AG04450 (cell line): ENCODE measurements around the gene RNF14. TPM values are rescaled to one million over a fixed set of nuclear protein-coding genes. Genes with fewer than 3 reads are reported as not detected.
A peak's percentile ranks its signal among the peaks of the same experiment; 100 is the strongest.

Experiments
- CTCF ChIA-PET: fragments of 300-600, 350-600 bp; formaldehyde crosslinking; extraction: SDS; loops from one replicate; lab custom pipeline; 2022; ENCODE audit warnings: antibody characterized with exemption, inconsistent platforms; lab: Charles Lee
- POLR2A ChIA-PET: fragments of 350-600 bp; formaldehyde crosslinking; extraction: SDS; loops from one replicate; lab custom pipeline; 2021; ENCODE audit warnings: antibody characterized with exemption, inconsistent platforms; lab: Yijun Ruan, JAX
- DNase-seq: peaks from one replicate; pipeline ENCODE4 v3.0.0-alpha.2; 2011; ENCODE audit warnings: low read depth, low spot score
- H3K27ac ChIP-seq: one replicate; pipeline ENCODE4 v1.5.1; 2012; ENCODE audit warnings: low read depth, low read length, control low read depth
- H3K27me3 ChIP-seq: one replicate; pipeline ENCODE4 v1.6.0; 2012; ENCODE audit warnings: low read length; ENCODE audit not compliant: control insufficient read depth, insufficient read depth
- H3K4me3 ChIP-seq: 2 replicates; pipeline ENCODE4 v1.5.1; 2011; ENCODE audit warnings: mild to moderate bottlenecking, low read depth, low read length, control low read depth
- H3K9me3 ChIP-seq: 2 replicates; pipeline ENCODE4 v1.5.1; 2012; ENCODE audit warnings: low read length; ENCODE audit not compliant: control insufficient read depth, insufficient read depth
- polyA plus RNA-seq: library from polyadenylated mRNA; depleted of rRNA; stranded (reverse); fragments of >200 nt; gene quantifications from 2 replicates; pipeline ENCODE4 v1.2.3, GENCODE V29; 2011
- TF ChIP-seq, protein P1 (sequence below): IDR thresholded peaks from 2 replicates; pipeline ENCODE4 v1.5.1; 2011; ENCODE audit warnings: low read depth, low read length, control low read depth, inconsistent platforms

RNF14 gene
- polyA plus RNA-seq, 1 experiment = 38.1 TPM

DNA sequence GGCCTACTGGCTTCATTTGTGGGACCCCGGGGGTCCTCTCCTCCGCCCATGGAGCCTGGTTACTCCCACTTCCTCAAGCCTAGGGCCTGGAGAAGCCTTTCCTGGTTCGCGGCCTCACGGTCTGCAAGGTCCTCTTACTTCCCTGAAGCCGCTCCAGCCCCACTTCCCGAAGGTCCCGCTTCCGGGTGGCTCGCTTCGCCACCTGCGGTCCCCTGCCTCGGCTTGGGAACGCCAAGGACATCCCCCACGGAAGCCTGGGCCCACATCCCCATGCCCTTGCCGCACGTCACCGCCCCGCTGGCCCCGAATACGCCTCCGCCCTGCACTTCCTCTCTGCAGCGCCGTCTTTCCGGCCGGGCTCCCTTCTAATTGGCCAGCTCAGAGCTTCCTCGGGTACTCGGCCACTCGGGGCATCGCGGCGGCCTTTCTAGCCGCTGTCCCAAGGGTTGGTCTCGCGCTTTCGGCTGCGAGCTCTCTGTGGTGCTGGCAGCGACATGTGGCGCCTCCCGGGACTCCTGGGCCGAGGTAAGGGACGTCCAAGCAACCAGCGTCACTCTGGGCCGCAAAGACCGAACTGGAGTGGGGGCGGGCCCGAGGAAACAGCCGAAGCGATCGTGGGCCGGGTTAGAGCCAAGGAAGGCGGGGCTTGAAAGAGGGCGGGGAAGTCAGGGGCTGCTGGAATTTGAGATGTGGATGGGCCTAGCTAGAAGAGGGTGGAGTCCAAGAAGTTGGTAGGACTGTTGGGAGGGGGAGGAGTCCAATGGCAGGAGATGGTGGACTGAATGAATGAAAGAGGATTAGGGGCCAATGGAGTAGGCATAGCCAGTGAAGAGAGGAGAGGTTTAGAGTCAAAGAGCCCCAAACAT lies 45.2 kb upstream of the RNF14 start, which contains the start of gene DELE1:
Gene DELE1 (plus strand): TSS at position 424 of the 866 bp plus-strand sequence. CDS start 71 bp downstream, at position 495.
- ChIA-PET CTCF (interaction anchor here (0.6 to 2.6 kb wide), 5 partner anchors 21 to 231 kb away, joined by 3 to 19 read pairs (median 9); partner anchors contain the start of gene RNF14), POLR2A (interaction anchor here (0.6 to 1.6 kb wide), 14 partner anchors 12 to 242 kb away, joined by 3 to 9 read pairs (median 4); partner anchors contain the start of genes ARAP3, PCDH12 and RNF14)
- DNase-seq = peak; percentile 68
- TF ChIP-seq, protein P1, sequence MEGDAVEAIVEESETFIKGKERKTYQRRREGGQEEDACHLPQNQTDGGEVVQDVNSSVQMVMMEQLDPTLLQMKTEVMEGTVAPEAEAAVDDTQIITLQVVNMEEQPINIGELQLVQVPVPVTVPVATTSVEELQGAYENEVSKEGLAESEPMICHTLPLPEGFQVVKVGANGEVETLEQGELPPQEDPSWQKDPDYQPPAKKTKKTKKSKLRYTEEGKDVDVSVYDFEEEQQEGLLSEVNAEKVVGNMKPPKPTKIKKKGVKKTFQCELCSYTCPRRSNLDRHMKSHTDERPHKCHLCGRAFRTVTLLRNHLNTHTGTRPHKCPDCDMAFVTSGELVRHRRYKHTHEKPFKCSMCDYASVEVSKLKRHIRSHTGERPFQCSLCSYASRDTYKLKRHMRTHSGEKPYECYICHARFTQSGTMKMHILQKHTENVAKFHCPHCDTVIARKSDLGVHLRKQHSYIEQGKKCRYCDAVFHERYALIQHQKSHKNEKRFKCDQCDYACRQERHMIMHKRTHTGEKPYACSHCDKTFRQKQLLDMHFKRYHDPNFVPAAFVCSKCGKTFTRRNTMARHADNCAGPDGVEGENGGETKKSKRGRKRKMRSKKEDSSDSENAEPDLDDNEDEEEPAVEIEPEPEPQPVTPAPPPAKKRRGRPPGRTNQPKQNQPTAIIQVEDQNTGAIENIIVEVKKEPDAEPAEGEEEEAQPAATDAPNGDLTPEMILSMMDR = no peak
- Histone ChIP-seq H3K27me3 (no peaks in the 10 kb centered on the region), H3K9me3 (no peaks in the 10 kb centered on the region; the same call in 1 of the 2 replicates), H3K4me3 (peak within 1 kb of the TSS; percentile 87), H3K27ac (peak within 1 kb of the TSS; percentile 99)

DNA sequence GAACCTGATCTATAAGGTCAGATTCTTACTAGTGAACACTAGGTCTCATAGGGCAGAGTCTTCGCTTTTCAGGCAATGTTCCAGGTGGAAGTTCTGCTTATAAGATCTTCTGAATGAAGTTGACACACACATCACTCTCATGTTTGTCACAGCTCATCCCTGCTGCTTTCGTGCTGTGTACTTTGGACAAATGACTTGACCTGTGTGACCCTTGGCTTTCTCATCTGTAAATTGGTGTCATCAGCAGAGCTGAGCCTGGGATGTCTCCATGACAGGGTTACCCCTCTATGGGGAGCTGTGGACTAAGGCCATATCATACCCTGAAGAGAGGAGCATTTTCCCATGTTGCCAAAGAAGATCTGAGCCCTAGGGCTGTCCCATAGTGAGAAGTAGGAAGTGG lies 42.5 kb upstream of the RNF14 start:
- Histone ChIP-seq H3K4me3 (no peak overlapping the region), H3K9me3 (no peaks in the 10 kb centered on the region; the same call in 1 of the 2 replicates), H3K27me3 (no peaks in the 10 kb centered on the region), H3K27ac (no peak overlapping the region)
- ChIA-PET CTCF (interaction anchor here (1.1 kb wide), 1 partner anchor 34 kb away, joined by 3 read pairs; no protein-coding TSS in a partner anchor), POLR2A (no interaction called here)
- TF ChIP-seq, protein P1 = no peak
- DNase-seq = no peak

GRCh38 chr5:141928051-141928450 lies 40.9 kb upstream of the RNF14 start:
- POLR2A ChIA-PET = no interaction called here
- CTCF ChIA-PET = interaction anchor here (0.7 kb wide), 1 partner anchor 32 kb away, joined by 3 read pairs; no protein-coding TSS in a partner anchor
- no peak overlapping the region for H3K27ac ChIP-seq
- no peak overlapping the region for H3K4me3 ChIP-seq
- no peaks in the 10 kb centered on the region; the same call in 1 of the 2 replicates for H3K9me3 ChIP-seq
- no peak for DNase-seq
- no peaks in the 10 kb centered on the region for H3K27me3 ChIP-seq
- TF ChIP-seq, protein P1 = no peak

- Histone ChIP-seq H3K27me3 (no peaks in the 10 kb centered on the region), H3K9me3 (no peaks in the 10 kb centered on the region; the same call in 1 of the 2 replicates), H3K27ac (no peak overlapping the region), H3K4me3 (no peak overlapping the region)
- ChIA-PET POLR2A (no interaction called here), CTCF (interaction anchor here (1.6 to 1.8 kb wide), 2 partner anchors 10 to 31 kb away, joined by 4 to 8 read pairs; no protein-coding TSS in a partner anchor)
- TF ChIP-seq, protein P1 = no peak
- DNase-seq = no peak
These were observed 39.4 kb upstream of the RNF14 start for GRCh38 chr5:141929398-141930058.
